ENCODE data around the gene ADGRL2. TPM values are rescaled to one million over a fixed set of nuclear protein-coding genes. Genes with fewer than 3 reads are reported as not detected.

ADGRL2 gene
- total RNA-seq, 2 donors from 2014 or later: 61.6 to 76.4 TPM

- H3K4me3 ChIP-seq (ENCODE audit: low read length): no peak overlapping the region
- Mint-ChIP-seq H3K27ac (no peak overlapping the region), H3K4me3 (no peak overlapping the region), H3K36me3 (ENCODE audit: low read depth) (no peaks in the 10 kb centered on the region), H3K27me3 (ENCODE audit: insufficient read depth) (no peaks in the 10 kb centered on the region), H3K9me3 (no peaks in the 10 kb centered on the region), H3K4me1 (peaks cover 7% of the 10 kb centered on the region)
- H3K27me3 ChIP-seq (ENCODE audit: control insufficient read depth, insufficient read depth, low read length, poor library complexity, severe bottlenecking): no peaks in the 10 kb centered on the region
- DNase-seq: no peak
- 30% methylated on average over 1 of the region's 1 CpG; no CpG with 5 or more reads in 1 of the 2 experiments for WGBS, 2 experiments (ENCODE audit: insufficient coverage in 1 of 2, insufficient read length in 1 of 2)
- no peaks in the 10 kb centered on the region for H3K9me3 ChIP-seq (ENCODE audit: control insufficient read depth, low read length)
- no peak overlapping the region for H3K9ac ChIP-seq (ENCODE audit: extremely low read depth, low read length, poor library complexity, severe bottlenecking)
- peak; percentile 63 for TF ChIP-seq CTCF (conservative IDR thresholded peaks at IDR 0.05)
- H3K36me3 ChIP-seq (ENCODE audit: control insufficient read depth, insufficient read depth, low read length): no peaks in the 10 kb centered on the region
- no peak overlapping the region for H3K27ac ChIP-seq (ENCODE audit: low read depth, low read length)
- no peaks in the 10 kb centered on the region for H3K4me1 ChIP-seq (ENCODE audit: control insufficient read depth, insufficient read depth, low read length)
Observed at GRCh38 chr1:81760477-81761097, 40.1 kb upstream of the ADGRL2 start.

- no peak for TF ChIP-seq CTCF (conservative IDR thresholded peaks at IDR 0.05)
- Histone ChIP-seq H3K27ac (ENCODE audit: low read depth, low read length) (no peak overlapping the region), H3K9me3 (ENCODE audit: control insufficient read depth, low read length) (no peaks in the 10 kb centered on the region), H3K4me3 (ENCODE audit: low read length) (no peak overlapping the region), H3K9ac (ENCODE audit: extremely low read depth, low read length, poor library complexity, severe bottlenecking) (no peak overlapping the region), H3K4me1 (ENCODE audit: control insufficient read depth, insufficient read depth, low read length) (no peaks in the 10 kb centered on the region), H3K36me3 (ENCODE audit: control insufficient read depth, insufficient read depth, low read length) (no peaks in the 10 kb centered on the region), H3K27me3 (ENCODE audit: control insufficient read depth, insufficient read depth, low read length, poor library complexity, severe bottlenecking) (no peaks in the 10 kb centered on the region)
- no peak for DNase-seq
- Mint-ChIP-seq H3K27ac (no peak overlapping the region), H3K36me3 (ENCODE audit: low read depth) (no peaks in the 10 kb centered on the region), H3K9me3 (no peaks in the 10 kb centered on the region), H3K27me3 (ENCODE audit: insufficient read depth) (no peaks in the 10 kb centered on the region), H3K4me3 (no peak overlapping the region), H3K4me1 (peaks cover 7% of the 10 kb centered on the region)
Observed at GRCh38 chr1:81775510-81775909, 25.2 kb upstream of the ADGRL2 start.

DNA sequence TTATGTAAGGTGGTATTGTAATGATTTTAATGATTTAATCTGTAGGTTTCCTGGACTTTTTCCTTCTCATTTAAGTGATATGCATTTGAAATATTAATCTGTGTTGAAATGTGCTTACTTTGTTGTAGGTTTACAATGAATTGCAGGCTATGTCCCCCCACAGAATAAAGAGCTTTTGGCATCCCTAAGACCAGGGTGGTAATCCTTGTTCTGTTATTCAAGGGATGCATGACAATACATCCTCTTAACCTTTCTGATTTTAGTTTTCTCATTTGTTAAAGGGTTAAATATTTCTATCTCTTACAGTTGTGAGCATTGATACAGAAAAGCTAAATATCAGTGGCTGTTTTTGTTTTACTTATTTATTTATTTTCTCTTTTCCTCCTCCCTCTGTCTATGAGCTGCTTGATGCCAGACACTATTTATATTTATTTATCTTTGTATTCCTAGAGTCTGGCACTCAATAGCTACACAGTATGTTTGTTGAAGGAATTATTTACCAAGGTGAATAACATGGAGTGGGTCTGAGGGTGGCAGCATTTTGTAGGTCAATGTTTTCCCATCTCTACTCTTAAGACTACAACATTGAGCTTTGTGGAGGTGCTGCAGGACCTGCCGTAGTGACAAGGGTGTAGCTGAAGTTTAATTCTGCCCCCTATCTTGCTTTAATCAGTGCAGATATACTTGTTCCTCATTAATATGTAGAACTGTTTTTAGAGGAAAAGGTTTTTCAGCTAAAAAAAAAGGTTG lies 19.9 kb upstream of the ADGRL2 start:
- TF ChIP-seq CTCF (conservative IDR thresholded peaks at IDR 0.05): no peak
- Histone ChIP-seq H3K9me3 (ENCODE audit: control insufficient read depth, low read length) (no peaks in the 10 kb centered on the region), H3K4me3 (ENCODE audit: low read length) (no peak overlapping the region), H3K4me1 (ENCODE audit: control insufficient read depth, insufficient read depth, low read length) (peaks cover 10% of the 10 kb centered on the region), H3K27me3 (ENCODE audit: control insufficient read depth, insufficient read depth, low read length, poor library complexity, severe bottlenecking) (no peaks in the 10 kb centered on the region), H3K36me3 (ENCODE audit: control insufficient read depth, insufficient read depth, low read length) (no peaks in the 10 kb centered on the region), H3K9ac (ENCODE audit: extremely low read depth, low read length, poor library complexity, severe bottlenecking) (no peak overlapping the region), H3K27ac (ENCODE audit: low read depth, low read length) (no peak overlapping the region)
- Mint-ChIP-seq H3K27ac (no peak overlapping the region), H3K9me3 (no peaks in the 10 kb centered on the region), H3K4me1 (peaks cover 18% of the 10 kb centered on the region), H3K36me3 (ENCODE audit: low read depth) (no peaks in the 10 kb centered on the region), H3K4me3 (no peak overlapping the region), H3K27me3 (ENCODE audit: insufficient read depth) (no peaks in the 10 kb centered on the region)
- DNase-seq: no peak
- WGBS, 2 experiments (ENCODE audit: insufficient coverage in 1 of 2, insufficient read length in 1 of 2): 90% methylated on average over 1 of the region's 1 CpG; no CpG with 5 or more reads in 1 of the 2 experiments
